ENCODE measurements around the gene TMEM272.

TMEM272 gene

DNA sequence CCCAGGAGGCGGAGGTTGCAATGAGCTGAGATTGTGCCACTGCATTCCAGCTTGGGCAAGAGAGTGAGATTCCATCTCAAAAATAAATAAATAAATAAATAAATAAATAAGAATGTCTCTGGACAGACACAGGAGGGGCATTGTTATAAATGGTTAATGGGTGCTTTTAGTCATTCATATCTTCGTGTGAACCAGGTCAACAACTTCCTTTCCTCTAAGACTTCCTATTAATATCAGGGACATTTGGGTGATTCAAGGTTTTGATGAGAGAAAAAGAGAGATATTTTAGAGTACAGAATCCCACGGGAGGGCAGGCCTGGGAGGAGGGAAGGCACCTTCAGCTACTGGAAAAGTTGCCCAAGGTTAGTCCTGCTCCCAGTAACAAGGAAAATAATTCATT is 64.9 kb downstream of the TMEM272 start:
- DNase-seq = no peak

DNA sequence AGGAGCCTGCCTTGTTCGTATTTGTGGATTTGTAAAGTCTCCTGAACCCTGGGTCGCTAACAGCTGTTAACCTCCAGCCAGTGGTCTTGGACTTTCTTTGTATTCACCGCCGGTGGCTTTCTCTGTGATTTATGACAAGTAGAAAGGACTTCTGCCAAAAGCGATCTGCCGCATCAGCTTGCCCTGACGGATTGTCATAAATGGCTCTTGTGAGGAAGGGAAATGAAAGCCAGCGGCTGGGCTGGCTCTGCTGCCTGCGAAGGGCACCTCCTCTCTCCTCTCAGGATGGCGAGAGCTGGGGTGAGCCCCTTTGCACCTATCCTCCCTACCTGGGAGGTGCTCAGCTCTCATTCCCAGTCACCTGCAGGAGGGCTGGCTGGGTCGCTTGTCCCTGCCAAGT is 66.6 kb downstream of the TMEM272 start:
- no peak for DNase-seq

DNA sequence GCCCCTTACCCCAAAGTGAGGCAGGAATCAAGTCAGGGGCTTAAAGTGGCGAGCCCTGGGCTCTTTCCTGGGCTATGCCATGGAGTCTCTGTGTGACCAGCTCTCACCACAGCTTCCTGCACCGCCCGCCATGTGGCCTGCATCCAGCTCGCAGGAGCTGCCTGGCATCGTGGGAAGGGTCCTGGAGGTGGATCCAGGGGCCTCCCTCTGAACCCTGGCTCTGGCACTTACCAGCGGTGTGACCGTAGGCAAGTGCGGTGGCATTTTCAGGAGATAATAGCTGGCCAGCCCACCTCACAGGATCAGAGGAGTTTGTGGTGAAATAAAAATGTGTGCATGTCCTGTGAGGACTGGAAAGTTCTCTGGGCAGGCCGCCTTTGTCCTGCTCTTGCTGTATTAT is 67.1 kb downstream of the TMEM272 start:
- no peak for DNase-seq

DNA sequence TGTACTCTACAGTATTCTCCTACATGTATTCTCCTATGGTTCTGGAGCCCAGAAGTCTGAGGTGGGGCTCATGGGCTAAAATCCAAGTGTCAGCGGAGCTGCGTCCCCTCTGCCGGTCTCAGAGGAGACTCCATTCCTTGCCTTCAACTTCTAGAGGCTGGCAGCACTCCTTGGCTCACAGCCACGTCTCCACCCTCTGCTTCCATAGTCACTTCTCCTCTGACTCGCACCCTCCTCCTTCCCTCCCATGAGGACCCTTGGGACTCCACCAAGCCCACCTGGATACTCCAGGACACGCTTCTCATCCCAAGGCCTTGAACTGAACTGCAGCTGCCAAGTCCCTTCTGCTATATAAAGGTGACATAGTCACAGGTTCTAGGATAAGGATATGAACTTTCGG is 68.8 kb downstream of the TMEM272 start:
- no peak for DNase-seq

DNA sequence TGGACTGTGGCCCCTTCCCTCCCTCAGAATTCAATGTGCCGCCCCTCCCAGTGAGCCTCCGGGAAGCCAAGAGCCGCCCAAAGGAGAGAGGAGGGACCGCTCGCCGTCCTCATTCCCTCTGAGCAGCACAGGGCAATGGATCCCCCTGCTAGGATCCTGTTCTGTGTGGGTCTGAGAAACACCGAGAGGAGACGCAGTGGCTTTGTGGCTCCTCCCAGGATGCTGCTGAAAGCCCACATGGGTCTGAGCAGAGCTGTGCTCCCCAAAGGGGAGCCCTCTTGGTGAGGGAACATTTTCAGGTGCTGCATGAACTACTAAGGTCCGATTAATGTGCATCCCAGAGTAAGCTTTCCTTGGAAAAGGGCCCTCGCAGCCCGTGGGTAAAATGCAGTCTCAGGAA is 71.5 kb downstream of the TMEM272 start:
- DNase-seq = no peak

DNA sequence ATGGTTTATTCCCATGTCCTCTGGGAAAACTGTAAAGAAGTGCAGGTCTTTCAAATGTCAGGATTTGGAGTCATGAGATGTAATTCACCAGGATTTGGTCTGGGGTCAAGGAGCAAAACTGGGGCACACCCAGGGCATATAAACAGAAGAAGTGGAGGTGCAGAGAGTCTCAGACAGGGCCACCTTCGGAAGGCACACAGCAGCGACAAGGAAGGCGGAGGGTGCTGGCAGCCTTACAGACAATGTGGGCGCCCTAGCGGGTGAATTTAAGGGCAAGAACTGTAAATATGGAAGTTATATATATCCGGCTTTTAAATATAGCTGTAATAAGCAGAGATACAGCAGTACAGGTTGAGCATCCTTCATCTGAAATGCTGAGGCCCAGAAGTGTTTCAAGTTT is 72.2 kb downstream of the TMEM272 start:
- DNase-seq = no peak

DNA sequence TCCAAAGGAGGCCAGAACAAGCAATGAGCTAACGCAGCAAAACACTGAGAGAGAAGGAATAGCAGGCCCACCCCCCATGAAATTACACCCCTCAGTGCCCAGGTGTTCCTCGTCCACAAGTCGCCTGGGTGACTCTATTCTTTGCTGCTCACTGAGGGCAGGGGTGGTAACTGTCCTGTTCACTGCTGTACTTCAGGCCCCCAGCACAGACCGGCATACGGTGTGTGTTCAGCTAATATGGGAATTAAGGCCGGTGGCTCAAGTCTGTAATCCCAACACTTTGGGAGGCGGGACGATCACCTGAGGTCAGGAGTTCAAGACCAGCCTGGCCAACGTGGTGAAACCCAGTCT is 72.9 kb downstream of the TMEM272 start:
- DNase-seq = no peak

DNA sequence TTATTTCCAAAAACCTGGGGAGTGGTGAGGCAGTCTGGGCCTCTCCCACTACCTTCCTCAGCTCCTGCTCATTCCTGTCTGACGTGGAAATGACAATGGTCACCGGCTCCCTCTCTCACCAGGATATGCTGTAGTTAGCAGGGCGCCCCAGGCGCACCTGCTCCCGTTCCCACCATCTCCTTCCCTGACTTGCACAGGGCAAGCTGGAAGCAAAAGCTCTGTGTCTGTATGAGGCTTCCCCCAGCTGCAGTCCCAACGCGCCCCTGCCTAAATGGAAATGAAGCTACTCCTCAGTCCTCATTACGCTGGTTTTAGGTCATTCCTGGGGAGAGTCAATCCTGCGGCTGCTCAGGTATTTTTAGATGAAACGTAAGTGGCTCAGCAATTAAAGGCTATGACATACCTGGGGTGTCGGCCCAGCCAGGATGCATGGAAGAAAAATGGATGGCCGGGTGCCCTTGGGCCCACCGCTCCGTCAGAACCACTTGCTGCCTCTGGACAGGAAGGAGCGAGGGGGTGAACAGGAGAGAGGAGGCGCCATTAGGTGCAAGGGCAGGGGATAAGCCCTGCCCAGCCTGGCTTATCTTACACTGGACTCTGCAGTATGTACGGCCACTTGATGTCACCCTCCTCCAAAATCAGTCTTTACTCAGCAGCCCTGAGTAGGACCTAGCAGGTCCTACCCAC is 73.4 kb downstream of the TMEM272 start:
- DNase-seq = no peak

DNA sequence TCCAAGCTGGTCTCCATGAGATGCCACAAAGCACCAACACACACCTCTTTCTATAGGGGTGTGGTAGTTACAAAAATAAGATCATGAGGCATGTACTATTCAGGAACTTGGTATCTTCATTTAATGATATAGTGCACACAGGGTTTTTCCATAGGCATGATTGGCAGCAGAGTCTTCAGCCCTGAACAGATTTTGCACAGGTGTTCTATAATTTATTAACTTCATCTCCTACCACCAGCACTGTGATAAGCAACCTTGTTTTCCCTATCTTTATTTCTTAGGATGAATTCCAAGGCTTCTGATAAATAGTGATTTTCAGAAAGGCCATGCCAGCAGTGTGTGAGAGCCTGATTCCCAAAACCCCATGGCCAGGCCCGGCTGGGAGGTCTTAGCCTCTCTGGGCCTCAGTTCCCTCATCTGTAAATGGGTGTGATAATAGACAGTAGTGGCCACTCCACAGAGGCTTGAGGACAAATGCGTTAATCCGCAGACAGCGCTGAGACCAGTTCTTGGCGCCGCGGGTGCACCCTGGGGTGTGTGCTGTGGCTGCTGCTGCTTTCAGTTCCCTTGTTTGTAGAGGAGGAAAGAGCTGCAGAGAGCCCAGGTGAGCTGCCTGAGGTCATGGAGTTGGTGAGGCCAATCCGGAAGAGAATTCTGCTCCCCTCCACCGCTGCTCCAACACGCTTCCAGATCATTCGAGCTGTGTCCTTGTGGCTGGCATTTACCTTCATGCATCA is 74.1 kb downstream of the TMEM272 start:
- DNase-seq = no peak

DNA sequence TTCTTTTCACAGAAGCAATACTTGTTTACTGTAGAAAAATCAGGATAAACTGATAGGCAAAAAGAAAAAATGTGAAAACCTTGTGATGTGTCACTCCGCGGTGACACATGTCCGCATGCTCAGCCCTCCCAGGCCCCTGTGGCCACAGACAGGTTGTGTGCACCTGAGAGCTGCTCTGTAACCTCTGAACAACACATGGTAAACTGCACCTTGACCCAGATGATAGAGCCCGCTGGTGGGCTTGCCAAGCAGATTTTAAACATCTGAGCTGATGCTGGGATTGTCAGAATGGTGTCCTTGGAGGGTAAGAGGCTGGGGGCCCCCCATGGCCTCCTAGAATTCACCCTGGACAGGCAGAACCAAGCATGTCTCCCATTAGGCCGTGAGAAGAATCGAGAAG is 74.8 kb downstream of the TMEM272 start:
- DNase-seq = no peak

DNA sequence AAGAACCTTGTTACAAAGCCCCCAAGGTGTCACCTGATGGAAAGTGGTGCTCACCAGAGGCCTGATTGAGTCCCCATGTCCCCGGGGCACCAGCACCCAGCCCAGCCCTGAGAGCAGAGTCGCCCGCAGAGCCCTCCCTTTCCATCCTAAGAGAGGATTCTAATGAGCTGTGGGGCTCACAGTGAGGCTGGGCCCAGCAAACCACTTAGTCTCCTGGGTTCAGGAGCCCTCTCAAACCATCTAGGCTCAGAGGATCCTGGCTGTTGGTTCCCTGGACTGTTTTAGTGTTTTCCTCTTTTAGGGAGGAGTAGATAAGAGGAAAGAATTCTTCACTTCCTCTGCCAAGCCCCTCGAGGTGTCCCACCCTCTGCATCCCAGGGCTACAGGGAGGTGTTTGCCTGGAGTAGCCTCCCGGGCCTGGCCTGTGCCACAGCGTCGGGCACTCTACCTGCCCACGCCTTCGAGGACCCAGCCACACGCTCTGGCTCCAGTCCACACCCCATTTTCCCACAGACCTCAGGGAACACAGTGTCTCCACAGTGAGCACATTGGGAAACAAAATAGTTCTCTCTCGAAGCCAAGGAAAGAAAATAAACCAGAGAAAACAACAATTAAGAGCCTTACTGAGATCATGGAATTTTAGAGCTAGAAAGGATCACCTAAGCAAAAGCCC is 75.4 kb downstream of the TMEM272 start:
- no peak for DNase-seq

DNA sequence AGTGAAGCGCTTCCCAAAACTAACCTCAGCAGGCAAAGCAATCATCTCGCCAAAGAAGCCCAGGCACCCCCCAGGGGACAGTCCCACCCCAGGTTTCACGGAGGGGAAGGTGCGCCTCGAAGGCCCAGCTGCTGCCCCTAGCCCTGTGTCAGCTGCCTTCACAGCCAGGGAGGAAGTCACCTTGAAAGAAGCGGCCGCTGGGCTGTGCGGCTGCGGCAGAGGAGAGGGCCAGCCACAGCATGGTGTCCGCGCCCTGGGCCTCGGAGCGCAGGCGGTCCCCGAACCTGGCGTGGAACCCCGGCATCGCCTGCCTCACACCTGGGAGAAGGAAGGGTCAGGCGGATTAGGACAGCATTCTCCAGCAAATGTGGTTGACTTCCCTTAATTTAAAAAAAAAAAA is 76.0 kb downstream of the TMEM272 start:
- no peak for DNase-seq

DNA sequence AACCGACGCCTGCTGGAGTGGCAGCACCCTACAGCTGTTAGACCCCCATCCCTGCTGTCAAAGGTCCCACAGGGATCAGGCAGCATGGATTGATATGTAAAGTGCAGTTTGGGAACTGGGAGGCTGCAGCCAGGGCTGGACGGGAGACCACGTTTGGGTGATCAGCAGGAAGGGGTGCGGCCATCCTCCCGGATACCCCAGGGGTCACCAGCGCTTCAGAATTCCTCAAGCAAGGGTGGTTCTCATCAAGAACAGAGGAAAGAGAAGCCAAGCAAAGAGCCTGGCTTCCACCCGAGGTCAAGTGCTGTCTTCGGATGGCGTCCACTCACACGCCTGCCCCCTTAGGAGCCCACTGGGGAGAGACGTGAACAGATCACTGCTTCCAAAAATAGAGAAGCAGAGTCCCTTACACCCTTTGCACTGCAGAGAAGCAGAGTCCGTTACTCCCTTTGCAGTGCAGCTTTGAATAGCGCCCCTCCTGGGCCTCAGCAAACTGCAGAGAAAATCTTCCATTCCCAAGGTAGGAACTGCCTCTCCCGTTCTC is 76.5 kb downstream of the TMEM272 start:
- DNase-seq = no peak

DNA sequence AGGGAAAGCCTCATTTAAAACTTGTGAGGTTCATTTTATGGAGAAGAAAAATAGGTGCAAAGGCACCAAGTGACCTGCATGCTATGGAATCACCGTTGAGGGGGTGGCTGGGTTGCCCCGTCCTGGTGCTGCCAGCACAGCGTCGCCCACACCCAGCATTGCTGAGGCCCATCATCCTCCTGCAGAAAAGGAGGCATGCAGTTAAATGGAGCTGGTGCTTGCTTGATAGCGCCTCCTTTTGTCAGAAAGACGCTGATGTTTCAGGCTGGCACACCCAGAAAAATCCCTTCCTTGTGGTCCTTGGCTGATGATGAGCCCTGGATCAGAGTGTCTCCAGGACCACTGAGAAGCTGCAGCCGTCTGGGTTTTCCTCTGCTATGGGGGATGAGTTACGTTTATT is 77.9 kb downstream of the TMEM272 start:
- DNase-seq = no peak

DNA sequence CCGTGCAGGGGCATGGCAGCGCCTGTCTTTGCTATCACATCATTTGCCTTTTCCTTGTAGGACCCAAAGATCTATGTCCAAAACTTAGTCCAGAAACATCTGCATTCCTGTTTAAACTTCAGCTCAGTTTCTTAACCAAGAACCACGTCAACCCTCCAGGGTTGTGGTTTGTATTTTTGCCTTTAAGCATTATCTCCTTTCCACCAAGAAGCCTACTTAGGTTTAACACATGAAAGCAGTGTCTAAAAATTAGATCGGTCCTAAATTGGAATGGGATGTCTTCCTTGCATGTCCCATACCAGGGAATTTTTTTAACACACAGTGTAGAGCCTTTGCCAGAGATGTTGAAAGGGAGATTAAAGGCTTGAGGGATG is 79.8 kb downstream of the TMEM272 start:
- no peak for DNase-seq

DNA sequence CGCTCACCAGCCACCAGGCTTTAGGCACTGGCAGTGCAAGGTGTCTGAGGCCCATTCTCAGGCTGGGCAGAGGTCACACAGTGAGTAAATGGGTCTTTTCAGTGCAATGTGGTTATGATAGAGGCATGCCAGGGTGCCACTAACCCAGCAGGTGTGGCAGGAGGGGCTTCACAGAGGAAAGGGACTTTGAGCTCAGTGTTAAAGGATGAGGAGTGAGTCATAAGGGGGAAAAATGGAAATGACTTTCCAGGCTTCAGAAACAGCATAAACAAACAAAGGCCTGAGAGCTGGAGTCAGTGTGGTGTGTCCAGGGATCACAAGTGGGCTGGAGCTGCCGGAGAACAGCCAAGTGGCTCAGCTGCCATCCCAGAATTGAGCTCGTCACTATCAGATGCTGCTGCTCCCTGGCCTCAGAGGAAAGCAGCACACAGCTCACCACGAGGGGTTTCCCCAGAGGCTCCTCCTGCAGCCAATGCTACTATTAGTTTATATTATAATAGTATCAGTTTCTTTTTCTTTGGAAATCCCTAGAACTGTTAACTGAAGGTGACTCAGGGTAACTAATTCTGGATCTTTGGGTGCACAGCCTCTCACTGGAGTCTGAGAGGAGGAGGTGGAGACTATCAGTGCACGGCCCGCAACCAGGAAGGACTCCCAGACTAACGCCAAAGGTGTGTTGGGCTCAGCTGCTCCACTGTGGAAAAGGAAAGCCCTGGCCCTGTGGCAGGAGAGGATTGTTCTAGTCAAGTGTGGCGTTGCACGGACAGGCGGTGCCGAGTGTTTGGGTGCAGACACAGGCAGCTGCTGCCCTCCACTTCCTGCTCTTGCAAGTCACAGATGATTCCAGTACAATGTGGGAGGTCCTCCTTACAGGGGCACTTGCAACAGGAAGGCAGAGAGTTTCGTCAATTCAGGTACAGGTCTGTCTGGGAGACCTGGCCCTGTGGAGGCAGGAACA is 80.5 kb downstream of the TMEM272 start:
- DNase-seq = no peak

DNA sequence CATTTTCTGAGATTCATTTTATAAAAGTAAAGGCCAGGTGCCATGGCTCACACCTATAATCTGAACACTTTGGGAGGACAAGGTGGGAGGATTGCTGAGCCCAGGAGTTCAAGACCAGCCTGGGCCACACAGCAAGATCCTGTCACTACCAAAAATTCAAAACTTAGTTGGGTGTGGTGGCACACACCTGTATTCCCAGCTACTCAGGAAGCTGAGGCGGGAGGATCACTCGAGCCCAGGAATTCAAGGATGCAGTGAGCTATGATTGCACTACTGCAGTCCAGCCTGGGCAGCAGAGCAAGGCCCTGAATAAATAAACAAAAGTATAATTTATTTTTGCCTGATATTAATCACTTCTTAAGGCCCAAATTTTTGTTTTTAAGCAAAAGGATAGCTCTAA is 81.5 kb downstream of the TMEM272 start:
- DNase-seq = no peak

Measured in GOT3 (cell line).